HG03064 (cell line): ENCODE data around the gene PDE7B.

Source experiments
- ATAC-seq: cut with Tn5 transposase; IDR thresholded peaks from one replicate; pipeline ENCODE4 v1.9.1; 2021; ENCODE audit warnings: low read depth; ENCODE audit not compliant: unreplicated experiment

The PDE7B gene

GRCh38 chr6:135922174-135922573 lies 70.7 kb downstream of the PDE7B start:
- ATAC-seq = no peak

GRCh38 chr6:135922746-135923145 lies 71.2 kb downstream of the PDE7B start:
- ATAC-seq = no peak

GRCh38 chr6:135932651-135933050 lies 81.2 kb downstream of the PDE7B start:
- no peak for ATAC-seq

- ATAC-seq = no peak
Observed at GRCh38 chr6:135935941-135936601, 84.6 kb downstream of the PDE7B start.

GRCh38 chr6:135936606-135937005 lies 85.1 kb downstream of the PDE7B start:
- ATAC-seq = no peak

GRCh38 chr6:135937106-135937505 lies 85.6 kb downstream of the PDE7B start:
- ATAC-seq = no peak

- no peak for ATAC-seq
Observed at GRCh38 chr6:135938576-135939207, 87.2 kb downstream of the PDE7B start.

- ATAC-seq = no peak
Observed at GRCh38 chr6:135939208-135939591, 87.7 kb downstream of the PDE7B start.

GRCh38 chr6:135940616-135941167 lies 89.2 kb downstream of the PDE7B start:
- ATAC-seq = no peak

- no peak for ATAC-seq
Observed at GRCh38 chr6:135941275-135942025, 89.9 kb downstream of the PDE7B start.

- ATAC-seq = no peak
Observed at GRCh38 chr6:135944120-135944519, 92.6 kb downstream of the PDE7B start.

GRCh38 chr6:135946674-135947073 lies 95.2 kb downstream of the PDE7B start:
- ATAC-seq = no peak

- no peak for ATAC-seq
Observed at GRCh38 chr6:135950669-135951068, 99.2 kb downstream of the PDE7B start.

- no peak for ATAC-seq
Observed at GRCh38 chr6:135951169-135951568, 99.7 kb downstream of the PDE7B start.

- no peak for ATAC-seq
Observed at GRCh38 chr6:135953818-135954217, 102.3 kb downstream of the PDE7B start.

- no peak for ATAC-seq
Observed at GRCh38 chr6:135955099-135955498, 103.6 kb downstream of the PDE7B start.

- no peak for ATAC-seq
Observed at GRCh38 chr6:135962731-135963130, 111.2 kb downstream of the PDE7B start.

- no peak for ATAC-seq
Observed at GRCh38 chr6:135970750-135971149, 119.2 kb downstream of the PDE7B start.

- ATAC-seq = no peak
Observed at GRCh38 chr6:135971351-135971750, 119.8 kb downstream of the PDE7B start.

- no peak for ATAC-seq
Observed at GRCh38 chr6:135972150-135972549, 120.6 kb downstream of the PDE7B start.

- ATAC-seq = no peak
Observed at GRCh38 chr6:135972586-135972985, 121.1 kb downstream of the PDE7B start.
